ENCODE measurements around the gene CADPS.

DNA sequence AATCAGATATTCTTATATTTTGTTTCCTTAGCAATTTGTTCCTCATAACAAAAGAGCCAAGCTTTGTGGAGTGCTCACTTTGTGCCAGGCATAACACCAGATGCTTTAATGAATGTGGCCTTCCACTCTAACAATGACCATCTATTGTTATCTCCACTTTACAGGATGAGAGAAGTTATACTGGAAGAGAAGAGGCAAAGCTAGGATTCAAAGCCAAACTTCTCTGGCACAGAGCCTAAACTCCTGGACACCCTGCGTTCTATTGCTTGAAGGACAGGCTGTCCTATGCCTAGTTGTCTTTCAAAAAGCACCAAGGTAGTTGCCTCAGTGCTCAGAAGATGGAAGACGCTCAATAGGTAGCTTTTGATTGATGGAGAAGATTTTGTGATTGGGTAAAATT is 378.7 kb downstream of the CADPS start:
- TF ChIP-seq, protein P1, sequence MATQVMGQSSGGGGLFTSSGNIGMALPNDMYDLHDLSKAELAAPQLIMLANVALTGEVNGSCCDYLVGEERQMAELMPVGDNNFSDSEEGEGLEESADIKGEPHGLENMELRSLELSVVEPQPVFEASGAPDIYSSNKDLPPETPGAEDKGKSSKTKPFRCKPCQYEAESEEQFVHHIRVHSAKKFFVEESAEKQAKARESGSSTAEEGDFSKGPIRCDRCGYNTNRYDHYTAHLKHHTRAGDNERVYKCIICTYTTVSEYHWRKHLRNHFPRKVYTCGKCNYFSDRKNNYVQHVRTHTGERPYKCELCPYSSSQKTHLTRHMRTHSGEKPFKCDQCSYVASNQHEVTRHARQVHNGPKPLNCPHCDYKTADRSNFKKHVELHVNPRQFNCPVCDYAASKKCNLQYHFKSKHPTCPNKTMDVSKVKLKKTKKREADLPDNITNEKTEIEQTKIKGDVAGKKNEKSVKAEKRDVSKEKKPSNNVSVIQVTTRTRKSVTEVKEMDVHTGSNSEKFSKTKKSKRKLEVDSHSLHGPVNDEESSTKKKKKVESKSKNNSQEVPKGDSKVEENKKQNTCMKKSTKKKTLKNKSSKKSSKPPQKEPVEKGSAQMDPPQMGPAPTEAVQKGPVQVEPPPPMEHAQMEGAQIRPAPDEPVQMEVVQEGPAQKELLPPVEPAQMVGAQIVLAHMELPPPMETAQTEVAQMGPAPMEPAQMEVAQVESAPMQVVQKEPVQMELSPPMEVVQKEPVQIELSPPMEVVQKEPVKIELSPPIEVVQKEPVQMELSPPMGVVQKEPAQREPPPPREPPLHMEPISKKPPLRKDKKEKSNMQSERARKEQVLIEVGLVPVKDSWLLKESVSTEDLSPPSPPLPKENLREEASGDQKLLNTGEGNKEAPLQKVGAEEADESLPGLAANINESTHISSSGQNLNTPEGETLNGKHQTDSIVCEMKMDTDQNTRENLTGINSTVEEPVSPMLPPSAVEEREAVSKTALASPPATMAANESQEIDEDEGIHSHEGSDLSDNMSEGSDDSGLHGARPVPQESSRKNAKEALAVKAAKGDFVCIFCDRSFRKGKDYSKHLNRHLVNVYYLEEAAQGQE (IDR thresholded peaks at IDR 0.05; ENCODE audit: borderline replicate concordance), result no peak
- no peak for TF ChIP-seq EZH2 (IDR thresholded peaks at IDR 0.05; ENCODE audit: borderline replicate concordance, insufficient read depth, low read length, poor library complexity, severe bottlenecking)
- TF ChIP-seq, protein P2, sequence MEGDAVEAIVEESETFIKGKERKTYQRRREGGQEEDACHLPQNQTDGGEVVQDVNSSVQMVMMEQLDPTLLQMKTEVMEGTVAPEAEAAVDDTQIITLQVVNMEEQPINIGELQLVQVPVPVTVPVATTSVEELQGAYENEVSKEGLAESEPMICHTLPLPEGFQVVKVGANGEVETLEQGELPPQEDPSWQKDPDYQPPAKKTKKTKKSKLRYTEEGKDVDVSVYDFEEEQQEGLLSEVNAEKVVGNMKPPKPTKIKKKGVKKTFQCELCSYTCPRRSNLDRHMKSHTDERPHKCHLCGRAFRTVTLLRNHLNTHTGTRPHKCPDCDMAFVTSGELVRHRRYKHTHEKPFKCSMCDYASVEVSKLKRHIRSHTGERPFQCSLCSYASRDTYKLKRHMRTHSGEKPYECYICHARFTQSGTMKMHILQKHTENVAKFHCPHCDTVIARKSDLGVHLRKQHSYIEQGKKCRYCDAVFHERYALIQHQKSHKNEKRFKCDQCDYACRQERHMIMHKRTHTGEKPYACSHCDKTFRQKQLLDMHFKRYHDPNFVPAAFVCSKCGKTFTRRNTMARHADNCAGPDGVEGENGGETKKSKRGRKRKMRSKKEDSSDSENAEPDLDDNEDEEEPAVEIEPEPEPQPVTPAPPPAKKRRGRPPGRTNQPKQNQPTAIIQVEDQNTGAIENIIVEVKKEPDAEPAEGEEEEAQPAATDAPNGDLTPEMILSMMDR (IDR thresholded peaks at IDR 0.05; ENCODE audit: poor library complexity, severe bottlenecking), result no peak

Data from neural cell (in vitro differentiated cells).